ENCODE measurements around the gene NHEJ1. TPM values are rescaled to one million over a fixed set of nuclear protein-coding genes. Genes with fewer than 3 reads are reported as not detected.

The NHEJ1 gene
- total and polyA plus RNA-seq, 2 of the 13 experiments (the other 11 are each of a cell fraction or from before 2014, with no cell fraction given): 30.0 to 30.7 TPM

- DNase-seq (ENCODE audit: low spot score) (peak; percentile 77), FAIRE-seq (peak; percentile 23), ATAC-seq (peak; percentile 41)
- Histone ChIP-seq H2AFZ (ENCODE audit: low read length) (no peak overlapping the region), H3K27ac (ENCODE audit: extremely low read length, insufficient read depth, low read length) (no peak overlapping the region), H3K79me2 (ENCODE audit: insufficient read depth, low read length) (no peaks in the 10 kb centered on the region), H3K27me3 (ENCODE audit: control insufficient read depth in 1 of 2, insufficient read depth in 2 of 2, low read length in 2 of 2) (no peaks in the 10 kb centered on the region), H3K9me3 (ENCODE audit: low read length) (no peaks in the 10 kb centered on the region), H3K4me3 (replicated peaks in 1 of 3; ENCODE audit: insufficient read depth in 1 of 3, low read depth in 2 of 3, low read length in 3 of 3) (no peak overlapping the region), H3K9ac (ENCODE audit: insufficient read depth, low read depth, low read length) (no peak overlapping the region), H3K36me3 (replicated peaks in 1 of 2; ENCODE audit: control insufficient read depth in 1 of 2, insufficient read depth in 2 of 2, low read length in 2 of 2) (no peaks in the 10 kb centered on the region; a peak in 1 of 5 replicates), H3K4me1 (ENCODE audit: insufficient read depth, low read length) (peaks cover 57% of the 10 kb centered on the region), H4K20me1 (ENCODE audit: insufficient read depth, low read length) (peaks cover 23% of the 10 kb centered on the region), H3K4me2 (ENCODE audit: low read depth, low read length) (peak overlapping the region; percentile 29)
- in situ Hi-C loops (cut with HindIII; ENCODE audit: extremely low pct_ligation_motif_present, low pct_unique_long_range_greater_than_20kb): no loop called here
- WGBS (ENCODE audit: low lambda C conversion rate): 35% methylated on average over 10 of the region's 10 CpGs
- intact Hi-C loops (cut with micrococcal nuclease; ENCODE audit: unreplicated experiment): no loop called here
- no TSS peak for BruUV-seq (replicated peaks)
- ChIA-PET POLR2A (interaction anchor here (1.0 kb wide), 1 partner anchor 67 kb away, joined by 3 read pairs; no protein-coding TSS in a partner anchor), CTCF (ENCODE audit: low intra/inter-chr PET ratio, low total read pairs) (no interaction called here)
- TF ChIP-seq ZNF138 (CRISPR knock-in tag; IDR thresholded peaks at IDR 0.05; ENCODE audit: low read depth): 0 out of 2 replicates have a peak, but pooled peaks have one; percentile 48
- TF ChIP-seq ZNF362 (CRISPR knock-in tag; IDR thresholded peaks at IDR 0.05; ENCODE audit: borderline replicate concordance): no peak
- TF ChIP-seq FOXP1 (IDR thresholded peaks at IDR 0.05): no peak
- TF ChIP-seq FOXP1 (CRISPR knock-in tag; IDR thresholded peaks at IDR 0.05): peak; percentile 50; the same call in 1 of the 2 replicates
- TF ChIP-seq GATAD1 (CRISPR knock-in tag; IDR thresholded peaks at IDR 0.05): 0 out of 2 replicates have a peak, but pooled peaks have one; percentile 33
- 0 out of 2 replicates have a peak, but pooled peaks have one; percentile 30 for TF ChIP-seq HIC2 (CRISPR knock-in tag; IDR thresholded peaks at IDR 0.05; ENCODE audit: low read depth)
- peak; percentile 81 for TF ChIP-seq XRCC5 (optimal IDR thresholded peaks at IDR 0.05; ENCODE audit: low read length)
- TF ChIP-seq CEBPB (IDR thresholded peaks at IDR 0.05; ENCODE audit: borderline replicate concordance, low read depth, low read length): peak; percentile 91
- TF ChIP-seq ZNF770 (CRISPR knock-in tag; IDR thresholded peaks at IDR 0.05): no peak
- TF ChIP-seq TFE3 (CRISPR knock-in tag; IDR thresholded peaks at IDR 0.05): 0 out of 2 replicates have a peak, but pooled peaks have one; percentile 21
- 0 out of 2 replicates have a peak, but pooled peaks have one; percentile 28 for TF ChIP-seq ZNF670 (CRISPR knock-in tag; IDR thresholded peaks at IDR 0.05; ENCODE audit: borderline replicate concordance)
- TF ChIP-seq ATF5 (CRISPR knock-in tag; IDR thresholded peaks at IDR 0.05; ENCODE audit: low read depth): no peak
- peak; percentile 84 for TF ChIP-seq FOSL2 (CRISPR knock-in tag; IDR thresholded peaks at IDR 0.05)
- TF ChIP-seq ZNF350 (CRISPR knock-in tag; IDR thresholded peaks at IDR 0.05; ENCODE audit: borderline replicate concordance, low read depth): peak; percentile 26; the same call in 1 of the 2 replicates
Measured at GRCh38 chr2:219125225-219125885, 35.3 kb downstream of the NHEJ1 start.

Measured in HepG2 (cell line).